ENCODE data around the gene NTN1. TPM values are rescaled to one million over a fixed set of nuclear protein-coding genes. Genes with fewer than 3 reads are reported as not detected.

Gene NTN1
- total and polyA plus RNA-seq, 2 of the 4 experiments (the other 2 are of a cell fraction) = under 0.01 to 0.07 TPM

- no peak overlapping the region for H4K5ac ChIP-seq (ENCODE audit: low read depth, low read length)
- no peaks in the 10 kb centered on the region for H3K36me3 ChIP-seq (ENCODE audit: control insufficient read depth, insufficient read depth, low read length)
- no peak overlapping the region for H3K4ac ChIP-seq (ENCODE audit: low read depth, low read length)
- H2BK15ac ChIP-seq (ENCODE audit: low read depth, low read length) = no peak overlapping the region
- POLR2A ChIA-PET (ENCODE audit: unreplicated experiment) = no interaction called here
- no peaks in the 10 kb centered on the region for H4K20me1 ChIP-seq (ENCODE audit: insufficient read depth, low read length)
- H2BK20ac ChIP-seq (ENCODE audit: low read depth, low read length) = no peak overlapping the region
- ATAC-seq (ENCODE audit: low read depth) (no peak), DNase-seq (no peak)
- WGBS, 2 experiments (ENCODE audit: extremely low coverage in 2 of 2, insufficient read length in 1 of 2) = no CpG with 5 or more reads among the region's 9 CpGs
- H3K9me3 ChIP-seq (ENCODE audit: control insufficient read depth, insufficient read depth, low read length) = no peaks in the 10 kb centered on the region
- no peak overlapping the region for H2AFZ ChIP-seq (replicated peaks; ENCODE audit: low read length, poor library complexity)
- no peak overlapping the region for H2AK9ac ChIP-seq (replicated peaks; ENCODE audit: low read depth, low read length, poor library complexity)
- no peak overlapping the region for H3K18ac ChIP-seq (ENCODE audit: low read depth, low read length)
- no peaks in the 10 kb centered on the region for H3K4me1 ChIP-seq (ENCODE audit: control insufficient read depth, insufficient read depth, low read length)
- H3K56ac ChIP-seq (ENCODE audit: extremely low read depth, insufficient read depth, low read length) = no peak overlapping the region
- H3K4me3 ChIP-seq (ENCODE audit: insufficient read depth, low read depth, low read length) = no peak overlapping the region
- no peak overlapping the region for H4K8ac ChIP-seq (ENCODE audit: low read depth in 2 of 2, low read length in 2 of 2)
- no peak overlapping the region for H3K4me2 ChIP-seq (ENCODE audit: low read depth, low read length)
- CTCF ChIA-PET = interaction anchor here (0.6 kb wide), 1 partner anchor 499 kb away, joined by 5 read pairs; no protein-coding TSS in a partner anchor
- no peak overlapping the region for H3K27ac ChIP-seq (ENCODE audit: insufficient read depth, low read length)
- H2BK120ac ChIP-seq (ENCODE audit: low read depth, low read length) = no peak overlapping the region
- no peaks in the 10 kb centered on the region; the same call in 1 of the 2 replicates for H3K27me3 ChIP-seq (ENCODE audit: control insufficient read depth, insufficient read depth, low read length)
- H3K79me1 ChIP-seq (ENCODE audit: low read depth in 1 of 2, low read length in 2 of 2) = no peaks in the 10 kb centered on the region
- H2AK5ac ChIP-seq (ENCODE audit: low read depth, low read length) = no peak overlapping the region
- H3K9me1 ChIP-seq (ENCODE audit: insufficient read depth, low read length) = no peaks in the 10 kb centered on the region
- no peak overlapping the region for H3K23ac ChIP-seq (ENCODE audit: low read depth, low read length)
- dilution Hi-C loops (cut with HindIII; ENCODE audit: low sequenced_read_pairs, unreplicated experiment) = no loop called here
- in situ Hi-C loops (cut with MboI; ENCODE audit: low sequenced_read_pairs) = no loop called here
- TF ChIP-seq BHLHE40 (IDR thresholded peaks at IDR 0.05; ENCODE audit: low read depth, low read length) = no peak
- TF ChIP-seq RCOR1 (IDR thresholded peaks at IDR 0.05; ENCODE audit: insufficient replicate concordance, low read length) = no peak
- no peak for TF ChIP-seq RAD21 (IDR thresholded peaks at IDR 0.05; ENCODE audit: low read length)
- no peak for TF ChIP-seq CHD1 (IDR thresholded peaks at IDR 0.05; ENCODE audit: low read depth, low read length)
- no peak for TF ChIP-seq MXI1 (IDR thresholded peaks at IDR 0.05; ENCODE audit: borderline replicate concordance, low read depth, low read length)
- no peak for TF ChIP-seq POLR2A (IDR thresholded peaks at IDR 0.05; ENCODE audit: low read depth, low read length)
- TF ChIP-seq ELK1 (IDR thresholded peaks at IDR 0.05; ENCODE audit: borderline replicate concordance, low read depth, low read length) = no peak
- no peak for TF ChIP-seq USF2 (IDR thresholded peaks at IDR 0.05; ENCODE audit: low read depth, low read length)
- no peak for TF ChIP-seq NFE2L2 (IDR thresholded peaks at IDR 0.05; ENCODE audit: low read depth, low read length)
- TF ChIP-seq CTCF (conservative IDR thresholded peaks at IDR 0.05; ENCODE audit: low read depth, low read length) = no peak
- TF ChIP-seq MAZ (IDR thresholded peaks at IDR 0.05; ENCODE audit: borderline replicate concordance, low read depth, low read length) = no peak
- no peak for TF ChIP-seq RFX5 (IDR thresholded peaks at IDR 0.05; ENCODE audit: low read depth, low read length)
- TF ChIP-seq MAFK (IDR thresholded peaks at IDR 0.05; ENCODE audit: low read depth, low read length) = no peak
- H2BK5ac ChIP-seq (ENCODE audit: low read depth, low read length, poor library complexity, severe bottlenecking) = no peak overlapping the region
- no peak overlapping the region for H3K9ac ChIP-seq (ENCODE audit: low read depth, low read length)
- intact Hi-C loops (cut with micrococcal nuclease) = no loop called here
- H3K14ac ChIP-seq (replicated peaks; ENCODE audit: low read depth, low read length) = no peak overlapping the region
- BruUV-seq (replicated peaks) = no TSS peak
- H4K91ac ChIP-seq (ENCODE audit: insufficient read depth, low read depth, low read length) = no peak overlapping the region
Measured at GRCh38 chr17:9032151-9032550, 10.8 kb downstream of the NTN1 start.
